NB4 (cell line): ENCODE data around the gene NABP2.

Experiments
- DNase-seq: peaks from one replicate; pipeline ENCODE4 v3.0.0; 2010; ENCODE audit warnings: low read depth
- H3K4me3 ChIP-seq: one replicate; pipeline ENCODE4 v1.5.1; 2011; ENCODE audit warnings: mild to moderate bottlenecking, low read depth, low read length, moderate library complexity
- MAX ChIP-seq: IDR thresholded peaks from 2 replicates; pipeline ENCODE4 v1.6.1; 2011; ENCODE audit warnings: low read depth, low read length
- MYC ChIP-seq: IDR thresholded peaks from 2 replicates; pipeline ENCODE4 v1.6.1; 2011; ENCODE audit warnings: low read depth, low read length
- POLR2A ChIP-seq: IDR thresholded peaks from 2 replicates; pipeline ENCODE4 v1.6.1; 2011; ENCODE audit warnings: mild to moderate bottlenecking; ENCODE audit not compliant: insufficient read length; ENCODE audit errors: extremely low read depth
- TF ChIP-seq, protein P1 (sequence below): IDR thresholded peaks from one replicate; pipeline ENCODE4 v1.5.1; 2012; ENCODE audit warnings: low read depth, low read length

Gene NABP2

DNA sequence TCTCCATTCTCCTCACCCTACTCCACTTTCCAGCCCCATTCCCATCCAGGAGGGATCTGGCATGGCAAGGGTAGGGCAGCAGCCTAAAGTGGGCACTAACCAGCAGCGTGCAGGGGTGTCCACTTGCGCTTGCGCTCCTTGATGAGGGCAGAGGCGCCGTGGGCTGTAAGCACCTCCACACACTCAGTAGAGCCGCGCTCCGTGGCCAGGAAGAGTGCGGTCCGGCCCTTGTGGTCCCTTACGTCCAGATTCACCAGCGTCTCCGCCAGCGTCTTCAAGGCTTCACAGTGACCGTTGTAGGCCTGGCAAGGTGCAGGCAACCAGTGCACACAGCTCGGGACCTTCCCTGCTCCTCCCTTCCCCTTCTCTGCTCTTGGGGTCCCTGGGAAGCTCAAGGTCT is 23.8 kb downstream of the NABP2 start:
- no peak overlapping the region for H3K4me3 ChIP-seq
- TF ChIP-seq MAX (no peak), MYC (no peak), POLR2A (no peak)
- TF ChIP-seq, protein P1, sequence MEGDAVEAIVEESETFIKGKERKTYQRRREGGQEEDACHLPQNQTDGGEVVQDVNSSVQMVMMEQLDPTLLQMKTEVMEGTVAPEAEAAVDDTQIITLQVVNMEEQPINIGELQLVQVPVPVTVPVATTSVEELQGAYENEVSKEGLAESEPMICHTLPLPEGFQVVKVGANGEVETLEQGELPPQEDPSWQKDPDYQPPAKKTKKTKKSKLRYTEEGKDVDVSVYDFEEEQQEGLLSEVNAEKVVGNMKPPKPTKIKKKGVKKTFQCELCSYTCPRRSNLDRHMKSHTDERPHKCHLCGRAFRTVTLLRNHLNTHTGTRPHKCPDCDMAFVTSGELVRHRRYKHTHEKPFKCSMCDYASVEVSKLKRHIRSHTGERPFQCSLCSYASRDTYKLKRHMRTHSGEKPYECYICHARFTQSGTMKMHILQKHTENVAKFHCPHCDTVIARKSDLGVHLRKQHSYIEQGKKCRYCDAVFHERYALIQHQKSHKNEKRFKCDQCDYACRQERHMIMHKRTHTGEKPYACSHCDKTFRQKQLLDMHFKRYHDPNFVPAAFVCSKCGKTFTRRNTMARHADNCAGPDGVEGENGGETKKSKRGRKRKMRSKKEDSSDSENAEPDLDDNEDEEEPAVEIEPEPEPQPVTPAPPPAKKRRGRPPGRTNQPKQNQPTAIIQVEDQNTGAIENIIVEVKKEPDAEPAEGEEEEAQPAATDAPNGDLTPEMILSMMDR = no peak
- no peak for DNase-seq

- no peak for DNase-seq
- H3K4me3 ChIP-seq = no peak overlapping the region
- TF ChIP-seq MYC (no peak), MAX (no peak), POLR2A (no peak)
- TF ChIP-seq, protein P1 = no peak
Observed at GRCh38 chr12:56248711-56249110, 24.6 kb downstream of the NABP2 start.

DNA sequence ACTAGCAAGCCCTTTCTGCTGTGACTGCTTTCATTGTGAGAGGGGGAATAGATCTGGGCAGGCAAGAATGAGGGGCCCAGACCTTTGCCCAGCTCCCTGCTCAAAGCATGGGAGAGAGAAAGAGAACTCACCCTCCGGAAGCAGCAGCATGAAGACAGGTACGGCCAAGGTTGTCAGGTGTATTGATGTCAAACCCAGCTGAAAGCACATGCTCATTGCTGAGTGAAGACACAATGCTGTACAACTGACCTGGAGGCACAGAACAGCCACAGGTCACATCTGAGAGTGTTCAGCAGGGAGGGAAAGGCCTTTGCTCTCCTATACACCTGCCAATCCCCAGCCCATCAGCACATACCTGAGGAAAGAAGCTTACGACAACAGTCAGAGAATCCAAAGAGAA is 28.5 kb downstream of the NABP2 start:
- no peak for DNase-seq
- TF ChIP-seq POLR2A = no peak
- no peak for TF ChIP-seq MYC
- TF ChIP-seq MAX = no peak
- no peak overlapping the region for H3K4me3 ChIP-seq

DNA sequence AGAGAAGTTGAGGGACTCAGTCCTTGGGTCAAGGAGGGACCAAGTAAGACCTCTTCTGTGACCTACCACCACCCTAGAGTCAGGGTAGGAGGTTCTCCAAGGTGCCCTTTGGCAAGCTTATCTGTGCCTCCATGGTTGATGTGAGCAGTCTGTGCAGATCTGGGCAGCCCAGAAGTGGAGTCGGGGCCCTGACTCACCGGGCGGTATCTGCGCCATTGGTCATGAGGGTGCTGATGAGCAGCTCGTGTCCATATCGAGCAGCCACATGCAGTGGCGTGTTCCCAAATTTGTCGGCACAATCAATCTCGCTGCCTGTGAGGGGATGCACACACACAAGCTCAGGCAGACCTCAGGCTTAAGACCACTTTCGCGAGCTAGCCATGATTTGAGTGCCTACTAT is 28.9 kb downstream of the NABP2 start:
- TF ChIP-seq POLR2A = no peak
- TF ChIP-seq MYC = no peak
- TF ChIP-seq MAX = no peak
- TF ChIP-seq, protein P1 = no peak
- no peak overlapping the region for H3K4me3 ChIP-seq
- DNase-seq = no peak

- TF ChIP-seq POLR2A = no peak
- TF ChIP-seq, protein P1 = no peak
- TF ChIP-seq MYC = no peak
- no peak for TF ChIP-seq MAX
- H3K4me3 ChIP-seq = no peak overlapping the region
- DNase-seq = no peak
Observed at GRCh38 chr12:56255671-56256070, 31.5 kb downstream of the NABP2 start.

DNA sequence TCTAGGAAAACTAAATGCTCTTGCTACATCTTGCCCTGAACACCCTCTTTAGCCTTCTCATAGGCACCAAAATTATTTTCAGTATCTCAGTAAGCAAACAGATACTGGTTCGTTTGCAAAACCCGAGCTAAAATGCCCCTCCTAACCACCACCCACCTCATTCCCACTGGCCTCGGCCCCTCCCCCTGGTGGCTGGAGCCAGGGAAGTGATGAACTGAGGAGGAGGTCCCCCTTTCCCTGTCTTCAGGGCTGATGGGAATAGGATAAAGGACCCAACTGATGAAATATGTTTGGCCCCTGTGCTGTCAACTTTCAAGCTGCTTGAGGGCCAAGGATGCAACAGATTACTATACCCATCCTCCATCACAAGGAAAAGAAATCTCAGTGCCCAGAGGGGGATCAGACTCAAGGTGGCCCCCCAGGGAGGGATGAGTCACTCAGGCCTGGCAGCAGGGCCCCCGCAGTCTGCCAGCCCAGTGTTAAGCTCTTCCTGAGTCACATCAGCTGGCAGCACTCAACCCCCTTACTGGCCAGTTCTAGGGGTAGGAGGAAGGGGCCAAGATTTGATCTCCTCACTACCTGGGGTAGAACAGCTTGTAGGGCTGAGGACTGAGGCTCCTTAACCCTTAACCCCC is 32.3 kb downstream of the NABP2 start:
- TF ChIP-seq MYC (no peak), POLR2A (no peak), MAX (no peak)
- TF ChIP-seq, protein P1 = no peak
- peak; percentile 42 for DNase-seq
- no peak overlapping the region for H3K4me3 ChIP-seq
